HAP-1 (cell line): ENCODE data around the gene TMEM178A.

ENCODE experiments used
- DNase-seq, 2 experiments: peaks; one replicate each; pipeline ENCODE4 v3.0.0-alpha.2; 2016 to 2020; ENCODE audit warnings: low spot score in 2 of 2
- H3K27me3 ChIP-seq: fragments of 250-450 bp; sonication (Bioruptor Pico); 2 replicates; pipeline ENCODE4 v1.5.1; 2020; ENCODE audit warnings: low read depth, mild to moderate bottlenecking, moderate library complexity
- H3K36me3 ChIP-seq: fragments of 250-450 bp; sonication (Bioruptor Pico); replicated peaks from 2 replicates; pipeline ENCODE4 v1.5.1; 2020; ENCODE audit warnings: mild to moderate bottlenecking
- H3K4me1 ChIP-seq: fragments of 250-450 bp; sonication (Bioruptor Pico); 2 replicates; pipeline ENCODE4 v1.5.1; 2020; ENCODE audit warnings: mild to moderate bottlenecking
- H3K4me3 ChIP-seq: fragments of 250-450 bp; sonication (Bioruptor Pico); 2 replicates; pipeline ENCODE4 v1.5.1; 2020; ENCODE audit warnings: mild to moderate bottlenecking, moderate library complexity
- H3K9me3 ChIP-seq: fragments of 250-450 bp; sonication (Bioruptor Pico); 2 replicates; pipeline ENCODE4 v1.5.1; 2020; ENCODE audit warnings: mild to moderate bottlenecking, moderate library complexity
- in situ Hi-C: fragments of 300-500 bp; cut with MboI; formaldehyde crosslinking; loops from 3 replicates; pipeline ENCODE4 v1.14.3; 2020; ENCODE audit warnings: low sequenced_read_pairs, inconsistent platforms, mixed read lengths

The TMEM178A gene

DNA sequence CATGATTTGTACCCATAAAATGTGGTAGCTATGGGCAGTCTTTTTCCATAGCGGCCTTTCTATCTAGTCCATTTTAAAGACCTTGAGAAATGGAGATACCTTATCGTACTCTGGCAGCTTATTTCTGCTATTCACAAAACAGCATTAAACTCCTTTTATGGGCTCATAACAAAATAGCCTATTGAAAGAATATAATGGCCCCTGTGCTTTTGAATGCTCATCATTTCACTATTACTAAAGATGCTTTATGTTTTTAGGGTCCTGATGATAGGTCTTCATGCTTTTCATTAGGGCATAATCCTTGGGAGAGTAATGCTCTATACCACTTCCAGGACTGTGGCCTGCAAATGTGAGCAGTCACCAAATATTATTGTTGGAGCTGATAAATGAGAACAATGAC, 7.3 kb upstream of the TMEM178A start:
- in situ Hi-C loops = no loop called here
- H3K27me3 ChIP-seq = no peaks in the 10 kb centered on the region
- 0 out of 2 replicates have a peak, but pooled peaks cover 2% of the 10 kb centered on the region for H3K9me3 ChIP-seq

DNA sequence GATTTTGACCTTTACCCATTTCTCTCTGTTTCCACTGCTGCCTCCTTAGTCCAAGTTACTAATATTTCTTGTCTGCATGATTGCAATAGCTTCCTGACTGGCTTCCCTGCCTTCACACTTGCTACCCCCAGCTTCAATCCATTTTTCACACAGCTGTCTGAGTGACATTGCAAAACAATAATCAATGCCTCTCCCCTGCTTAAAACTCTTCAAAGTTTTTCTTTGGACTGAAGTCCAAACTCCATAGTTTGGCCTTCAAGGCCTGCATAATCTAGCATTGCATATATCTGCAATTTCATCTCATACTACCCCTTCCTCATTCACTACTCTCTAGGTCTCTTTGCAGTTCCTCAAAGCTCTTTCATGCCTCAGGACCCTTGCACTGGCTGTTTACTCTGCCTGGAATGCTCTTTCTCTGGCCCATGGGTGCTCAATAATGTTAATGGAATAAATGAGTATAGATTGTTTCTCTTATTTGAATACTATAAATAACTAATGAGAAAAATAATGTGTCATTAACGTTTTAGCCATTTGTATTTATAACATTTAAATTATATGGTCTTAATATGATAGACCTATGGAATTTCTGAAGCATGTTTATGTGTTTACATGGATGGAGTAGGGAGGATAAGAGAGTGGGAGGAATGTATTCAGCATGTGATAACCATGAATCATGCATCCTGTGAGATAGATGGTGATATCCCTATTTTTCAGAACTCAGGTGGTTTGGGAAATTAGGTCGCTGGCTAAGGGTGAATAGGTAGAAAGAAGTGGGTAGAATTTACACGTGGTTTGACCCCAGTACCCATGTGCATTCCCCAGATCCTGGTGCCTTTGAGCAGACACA, 5.7 kb upstream of the TMEM178A start:
- Histone ChIP-seq H3K36me3 (no peaks in the 10 kb centered on the region), H3K9me3 (0 out of 2 replicates have a peak, but pooled peaks cover 2% of the 10 kb centered on the region), H3K4me3 (no peak overlapping the region), H3K27me3 (no peaks in the 10 kb centered on the region), H3K4me1 (peaks cover 11% of the 10 kb centered on the region)
- in situ Hi-C loops = no loop called here
- DNase-seq = no peak

More for the DNA sequence above, 7.3 kb upstream of the TMEM178A start:
- Histone ChIP-seq H3K4me3 (no peak overlapping the region), H3K4me1 (peaks cover 11% of the 10 kb centered on the region), H3K36me3 (no peaks in the 10 kb centered on the region)
- DNase-seq = peak; percentile 35 to 91

DNA sequence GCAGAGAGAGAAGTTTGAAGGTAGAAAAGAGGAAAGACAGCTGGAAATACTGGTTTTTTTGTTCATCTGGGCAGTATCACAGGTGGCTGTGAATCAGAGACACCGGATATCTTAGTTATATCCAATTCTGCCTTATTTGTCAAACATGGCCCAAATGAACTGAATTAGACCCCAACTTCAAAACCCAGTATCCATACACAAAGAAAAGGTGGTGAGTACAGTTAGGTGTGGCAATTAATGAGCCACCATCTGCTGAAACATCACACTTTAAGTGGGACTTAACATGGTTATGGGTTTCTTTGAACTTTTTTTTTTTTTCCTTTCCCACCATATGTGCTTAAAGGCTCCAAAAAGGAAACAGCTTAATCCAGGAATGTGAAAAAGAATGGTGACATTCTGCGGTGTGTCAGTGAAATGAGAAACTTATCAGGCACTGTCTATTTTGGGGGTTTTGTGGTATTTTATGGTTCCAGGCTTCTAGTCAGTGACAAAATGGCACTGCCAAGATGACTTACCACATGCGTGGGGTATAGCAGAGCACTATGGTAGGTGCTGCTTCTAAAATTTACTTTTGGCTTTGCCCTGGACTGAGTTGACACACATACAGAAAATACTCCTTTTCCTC, 5.0 kb upstream of the TMEM178A start:
- H3K4me3 ChIP-seq = no peak overlapping the region
- no peaks in the 10 kb centered on the region for H3K27me3 ChIP-seq
- in situ Hi-C loops = no loop called here
- no peaks in the 10 kb centered on the region for H3K9me3 ChIP-seq
- H3K36me3 ChIP-seq = no peaks in the 10 kb centered on the region
- DNase-seq = no peak
- peaks cover 11% of the 10 kb centered on the region for H3K4me1 ChIP-seq

DNA sequence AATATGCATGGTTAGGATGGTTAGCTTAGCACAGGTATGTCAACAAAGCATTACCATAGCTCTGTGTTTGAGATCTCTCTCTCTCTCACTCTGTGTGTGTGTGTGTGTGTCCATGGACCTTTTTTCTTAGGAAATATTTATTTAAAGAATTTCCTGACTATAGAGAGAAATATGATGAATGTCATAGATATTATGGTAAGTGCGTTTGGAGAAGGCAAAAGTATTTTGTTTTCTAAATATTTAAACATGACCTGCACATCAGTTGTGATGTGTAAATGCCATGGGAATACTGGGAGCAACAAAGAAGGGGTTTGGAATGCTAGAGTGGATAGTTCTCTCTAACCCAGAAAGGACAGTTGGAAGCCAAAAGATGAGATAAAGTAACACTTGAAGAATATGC, 3.9 kb upstream of the TMEM178A start:
- Histone ChIP-seq H3K27me3 (peaks cover 1% of the 10 kb centered on the region; the same call in 1 of the 2 replicates), H3K4me1 (peaks cover 12% of the 10 kb centered on the region), H3K9me3 (no peaks in the 10 kb centered on the region), H3K4me3 (no peak overlapping the region), H3K36me3 (no peaks in the 10 kb centered on the region)
- DNase-seq = no peak
- in situ Hi-C loops = no loop called here

DNA sequence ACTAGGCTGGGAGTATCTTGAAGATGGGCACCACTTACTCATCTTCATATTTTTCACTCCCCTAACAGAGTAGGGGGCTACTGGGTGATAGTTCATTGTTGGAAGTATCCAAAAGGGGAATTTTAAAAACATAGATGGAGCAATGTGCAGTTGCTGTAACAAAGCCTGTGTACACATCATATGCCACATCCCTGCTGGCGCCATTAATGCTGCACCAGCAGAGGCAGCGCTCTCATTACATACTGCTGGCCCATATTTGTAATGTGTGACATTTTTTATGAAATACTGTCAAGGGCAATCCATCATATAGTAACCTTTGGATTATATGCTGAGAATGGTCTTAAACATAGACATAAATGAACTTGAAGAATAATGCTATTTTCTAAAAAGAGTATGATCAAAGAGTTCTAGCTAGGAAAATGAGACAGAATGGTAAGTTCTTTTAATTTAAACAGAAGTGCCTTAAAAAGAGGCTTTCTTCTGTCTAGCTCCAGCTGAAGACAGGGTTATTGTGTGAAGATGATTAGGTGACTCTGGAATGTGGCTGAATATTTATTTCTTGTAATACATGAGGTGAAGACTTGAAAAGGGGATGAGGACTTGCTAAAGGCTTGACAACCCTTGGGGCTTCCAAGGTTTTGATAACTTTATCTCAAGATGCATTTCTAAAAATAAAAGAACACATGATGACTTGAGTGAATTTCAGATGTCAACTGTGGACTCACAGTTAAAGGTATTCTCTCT, 2.4 kb upstream of the TMEM178A start:
- no peak overlapping the region for H3K4me3 ChIP-seq

DNA sequence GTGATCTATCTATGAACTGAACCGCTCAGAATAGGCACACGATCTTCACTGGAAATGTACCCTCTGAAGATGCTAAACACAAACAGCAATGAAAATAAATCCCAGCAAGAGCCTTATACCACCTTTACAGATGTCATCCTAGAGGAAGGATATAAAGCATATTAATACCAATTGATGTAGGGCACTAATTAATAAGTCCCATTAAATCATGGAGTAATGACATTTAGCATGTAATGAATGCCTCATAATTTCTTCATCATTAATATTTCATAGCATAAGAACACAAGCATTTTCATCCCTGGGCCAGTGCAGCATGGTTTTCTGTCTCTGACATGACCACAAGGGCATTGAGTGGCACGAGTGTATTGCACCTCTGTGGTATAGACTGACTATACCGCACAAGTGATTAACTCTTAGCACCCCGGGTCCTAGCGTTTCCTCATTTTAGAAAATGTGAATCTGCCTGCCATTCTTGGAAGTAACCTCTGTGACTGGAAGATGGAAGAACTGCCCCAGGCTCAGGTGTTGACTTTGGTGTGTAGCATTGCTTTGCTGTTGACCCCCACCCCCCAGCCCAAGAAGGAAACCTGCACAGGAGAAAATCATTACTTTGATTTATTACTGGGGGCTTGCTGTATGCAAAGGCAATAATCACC, 1.4 kb upstream of the TMEM178A start:
- Histone ChIP-seq H3K9me3 (no peaks in the 10 kb centered on the region), H3K4me3 (no peak overlapping the region), H3K4me1 (peaks cover 3% of the 10 kb centered on the region; the same call in 1 of the 2 replicates), H3K36me3 (no peaks in the 10 kb centered on the region; the same call in 1 of the 2 replicates), H3K27me3 (peaks cover 8% of the 10 kb centered on the region; the same call in 1 of the 2 replicates)
- DNase-seq = no peak
- in situ Hi-C loops = no loop called here

More for the DNA sequence above, 2.4 kb upstream of the TMEM178A start:
- Histone ChIP-seq H3K36me3 (no peaks in the 10 kb centered on the region; the same call in 1 of the 2 replicates), H3K4me1 (peaks cover 9% of the 10 kb centered on the region), H3K9me3 (no peaks in the 10 kb centered on the region), H3K27me3 (peaks cover 5% of the 10 kb centered on the region; the same call in 1 of the 2 replicates)
- DNase-seq = no peak
- in situ Hi-C loops = no loop called here

DNA sequence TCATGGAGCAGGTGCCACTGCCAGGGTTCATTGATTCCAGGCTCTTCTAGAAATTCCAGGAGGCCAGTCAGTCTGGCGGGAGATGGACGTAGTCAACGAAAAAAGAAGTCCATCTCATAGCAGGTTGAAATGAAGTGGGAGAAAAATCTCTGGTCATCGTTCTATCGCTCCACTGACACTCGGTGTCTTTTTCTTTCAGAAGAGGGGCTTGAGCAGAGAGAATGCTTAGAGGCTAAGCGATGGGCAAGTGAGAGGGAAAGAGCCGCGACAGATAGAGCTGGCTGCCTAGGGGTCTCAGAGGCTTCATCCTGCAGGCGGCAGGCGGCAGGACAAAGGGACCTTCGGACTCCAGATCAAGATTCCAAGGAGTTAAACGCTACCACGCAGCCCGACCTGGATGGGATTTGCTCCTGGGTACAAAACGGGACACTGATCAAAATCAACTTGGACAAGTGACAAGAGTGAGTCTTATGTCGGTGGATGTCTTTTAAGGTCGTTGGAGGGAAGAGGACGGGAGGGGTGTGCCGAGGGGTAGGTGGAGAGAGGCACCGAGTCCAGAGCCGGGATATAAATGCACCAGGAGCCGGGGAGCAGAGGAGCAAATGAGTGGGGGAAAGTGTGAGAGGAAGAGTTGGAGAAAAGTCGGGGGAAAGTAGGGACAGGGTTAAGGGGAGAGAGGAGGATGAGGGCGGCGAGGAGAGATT, 677 bp upstream of the TMEM178A start:
- in situ Hi-C loops = no loop called here
- peaks cover 8% of the 10 kb centered on the region; the same call in 1 of the 2 replicates for H3K27me3 ChIP-seq
- H3K36me3 ChIP-seq = no peaks in the 10 kb centered on the region; the same call in 1 of the 2 replicates
- H3K4me1 ChIP-seq = peaks cover 3% of the 10 kb centered on the region; the same call in 1 of the 2 replicates
- H3K9me3 ChIP-seq = no peaks in the 10 kb centered on the region
- no peak overlapping the region for H3K4me3 ChIP-seq
- DNase-seq = no peak

DNA sequence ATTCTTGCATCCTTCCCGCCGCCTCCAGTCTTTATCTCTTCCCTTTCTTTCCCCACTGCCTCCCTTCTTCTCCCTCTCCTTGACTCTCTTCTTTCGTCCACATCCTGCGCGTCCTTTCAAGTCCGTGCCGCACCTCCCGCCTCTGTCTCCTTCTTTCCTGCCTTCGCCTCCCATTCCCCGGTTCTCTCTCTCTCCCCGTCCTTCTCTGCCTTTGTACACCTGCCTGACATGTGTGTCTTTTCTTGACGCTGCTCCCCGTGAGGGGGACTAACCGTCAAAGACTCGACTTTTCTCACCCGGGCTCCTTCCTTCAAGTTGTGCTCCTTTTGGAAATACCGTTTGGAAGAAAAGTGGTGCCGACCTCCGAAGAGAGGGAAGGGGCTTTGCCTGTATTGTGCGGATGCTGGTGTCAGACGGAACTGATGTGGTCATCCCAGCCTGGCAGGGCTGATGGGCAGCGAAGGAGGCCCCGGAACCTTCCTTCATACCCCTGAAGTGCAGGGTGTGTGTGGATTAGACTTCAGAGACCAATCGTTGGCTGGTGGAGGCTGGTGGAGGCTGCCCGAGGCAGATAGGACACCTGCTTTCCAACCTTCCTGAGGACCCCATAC, 879 bp downstream of the TMEM178A start:
- in situ Hi-C loops = no loop called here
- DNase-seq = peak in 1 of 2 experiments; percentile 31
- H3K4me3 ChIP-seq = peak overlapping the region; percentile 33
- no peaks in the 10 kb centered on the region; the same call in 1 of the 2 replicates for H3K36me3 ChIP-seq
- H3K27me3 ChIP-seq = peaks cover 8% of the 10 kb centered on the region; the same call in 1 of the 2 replicates
- peaks cover 3% of the 10 kb centered on the region; the same call in 1 of the 2 replicates for H3K4me1 ChIP-seq
- no peaks in the 10 kb centered on the region for H3K9me3 ChIP-seq

DNA sequence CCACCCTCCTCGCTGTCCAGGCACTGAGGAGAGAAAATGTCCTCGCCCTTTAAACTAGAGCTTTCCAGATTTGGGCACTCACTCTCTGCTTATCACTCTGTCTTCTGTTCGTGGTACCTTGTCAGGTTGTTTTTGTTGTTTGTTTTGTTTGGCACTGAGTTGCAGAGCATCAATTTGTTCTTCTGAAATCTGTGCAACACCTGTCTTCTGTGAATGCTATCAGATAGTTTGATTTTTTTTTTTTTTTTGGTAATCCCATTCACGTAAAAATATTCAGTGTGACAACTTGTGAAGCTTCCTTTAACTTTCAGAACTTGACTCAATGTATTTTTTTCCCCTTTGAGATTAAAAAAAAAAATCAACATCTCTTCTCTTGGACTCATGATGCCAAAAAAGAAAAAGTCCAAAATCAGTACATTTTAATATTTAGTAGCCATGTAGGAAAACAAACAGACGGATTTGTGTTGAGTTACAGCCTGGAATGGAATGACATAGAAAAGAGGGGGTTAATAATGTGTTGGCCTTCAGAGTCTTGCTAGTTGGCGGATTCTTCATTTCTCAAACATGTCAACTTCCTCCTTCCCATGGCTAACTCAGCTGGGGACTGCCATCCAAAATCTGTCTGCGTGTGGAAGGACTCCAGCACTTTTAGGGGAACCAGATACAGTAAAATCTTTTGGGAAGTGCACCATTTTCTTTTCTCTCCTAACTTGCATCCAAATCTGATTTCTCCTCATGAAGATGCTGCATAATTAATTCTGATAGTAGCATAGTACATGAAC, 1.6 kb downstream of the TMEM178A start:
- in situ Hi-C loops = no loop called here
- Histone ChIP-seq H3K4me3 (peak overlapping the region; percentile 33), H3K4me1 (peaks cover 3% of the 10 kb centered on the region; the same call in 1 of the 2 replicates), H3K9me3 (no peaks in the 10 kb centered on the region), H3K27me3 (peaks cover 8% of the 10 kb centered on the region; the same call in 1 of the 2 replicates), H3K36me3 (no peaks in the 10 kb centered on the region; the same call in 1 of the 2 replicates)
- DNase-seq = no peak

DNA sequence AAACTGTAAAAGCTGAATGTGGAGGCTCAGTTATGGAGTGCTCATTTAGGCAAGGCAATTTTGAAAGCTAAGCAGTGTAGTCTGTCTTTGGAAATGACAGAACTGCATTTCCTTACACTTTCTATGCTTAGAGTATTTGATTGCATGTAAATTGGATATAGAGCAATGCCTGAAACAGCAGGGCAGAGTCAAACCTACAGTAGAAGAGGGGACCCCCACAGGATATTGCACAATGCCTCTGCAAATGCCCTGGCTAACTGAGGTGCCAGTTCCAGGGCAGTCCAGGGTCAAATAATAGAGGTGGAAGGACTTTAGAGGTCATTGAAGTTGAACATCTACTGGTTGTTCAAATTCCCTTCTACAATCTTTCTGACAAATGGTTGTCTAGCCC, 2.2 kb downstream of the TMEM178A start:
- no peak for DNase-seq
- H3K36me3 ChIP-seq = no peaks in the 10 kb centered on the region; the same call in 1 of the 2 replicates
- peaks cover 3% of the 10 kb centered on the region; the same call in 1 of the 2 replicates for H3K4me1 ChIP-seq
- in situ Hi-C loops = no loop called here
- no peaks in the 10 kb centered on the region for H3K9me3 ChIP-seq
- peaks cover 8% of the 10 kb centered on the region; the same call in 1 of the 2 replicates for H3K27me3 ChIP-seq
- H3K4me3 ChIP-seq = no peak overlapping the region

DNA sequence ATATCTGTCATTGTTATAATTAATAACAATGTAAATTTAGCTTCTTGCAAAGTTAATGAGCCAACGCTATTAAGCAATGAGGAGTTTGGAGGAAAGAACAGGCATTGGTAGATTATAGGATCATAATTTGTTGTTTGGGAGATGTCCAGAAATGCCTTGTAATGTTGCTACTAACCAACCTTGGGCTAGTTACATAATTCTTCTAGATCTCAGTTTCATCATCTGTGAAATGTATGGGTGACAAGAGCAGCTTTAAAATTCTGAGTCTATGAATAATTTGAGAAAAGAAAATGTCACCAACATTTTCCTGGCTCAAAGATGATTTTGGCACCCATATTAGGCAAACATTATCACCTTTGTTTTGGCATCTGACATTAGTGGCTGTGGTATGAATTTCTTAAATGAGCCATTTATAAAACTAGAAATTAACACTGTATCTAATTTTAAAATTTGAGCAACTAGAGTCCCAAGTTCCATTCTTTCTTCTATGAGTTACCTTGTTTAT, 2.9 kb downstream of the TMEM178A start:
- DNase-seq = no peak
- no peaks in the 10 kb centered on the region for H3K9me3 ChIP-seq
- no peaks in the 10 kb centered on the region; the same call in 1 of the 2 replicates for H3K36me3 ChIP-seq
- in situ Hi-C loops = no loop called here
- H3K4me3 ChIP-seq = no peak overlapping the region
- H3K27me3 ChIP-seq = peaks cover 8% of the 10 kb centered on the region; the same call in 1 of the 2 replicates
- peaks cover 3% of the 10 kb centered on the region; the same call in 1 of the 2 replicates for H3K4me1 ChIP-seq
